GM12878 (cell line): ENCODE data around the gene ATP2C1.

Experiments
- CEBPB ChIP-seq, 2 experiments: fragments of 150-350 bp in 1 of 2; IDR thresholded peaks; 2 replicates each; pipeline ENCODE4 v1.6.1; 2012 to 2014; ENCODE audit warnings: low read depth in 2 of 2, low read length in 2 of 2, borderline replicate concordance in 1 of 2, inconsistent platforms in 1 of 2
- FOXM1 ChIP-seq: IDR thresholded peaks from 2 replicates; pipeline ENCODE4 v1.6.1; 2012; ENCODE audit warnings: low read depth, mild to moderate bottlenecking, inconsistent platforms, low read length, moderate library complexity
- POLR2A ChIP-seq: IDR thresholded peaks from 2 replicates; pipeline ENCODE4 v1.6.1; 2011; ENCODE audit warnings: low read depth, mild to moderate bottlenecking, low read length
- POLR2AphosphoS2 ChIP-seq: IDR thresholded peaks from 2 replicates; pipeline ENCODE4 v1.6.1; 2011; ENCODE audit warnings: low read depth, mild to moderate bottlenecking, low read length, improper control_type of control experiment, moderate library complexity
- POLR2AphosphoS5 ChIP-seq: IDR thresholded peaks from 2 replicates; pipeline ENCODE4 v1.6.1; 2011; ENCODE audit warnings: mild to moderate bottlenecking, low read length, inconsistent platforms
- SIN3A ChIP-seq: IDR thresholded peaks from 2 replicates; pipeline ENCODE4 v1.6.1; 2012; ENCODE audit warnings: low read depth, low read length, improper control_type of control experiment
- SIX5 ChIP-seq: IDR thresholded peaks from 2 replicates; pipeline ENCODE4 v1.6.1; 2011; ENCODE audit warnings: mild to moderate bottlenecking, low read depth, low read length, moderate library complexity; ENCODE audit not compliant: severe bottlenecking
- SP1 ChIP-seq: IDR thresholded peaks from one replicate; pipeline ENCODE4 v1.6.1; 2011; ENCODE audit warnings: low read depth, low read length
- YY1 ChIP-seq: IDR thresholded peaks from 2 replicates; pipeline ENCODE4 v1.6.1; 2011; ENCODE audit warnings: low read depth, mild to moderate bottlenecking, low read length
- TF ChIP-seq, protein P1 (sequence below), 3 experiments: IDR thresholded peaks in 2 of 3; conservative IDR thresholded peaks in 1 of 3; 2 replicates each; pipeline ENCODE4 v1.5.1; 2011; ENCODE audit warnings: low read depth in 3 of 3, low read length in 3 of 3, mild to moderate bottlenecking in 3 of 3, control low read depth in 2 of 3, moderate library complexity in 2 of 3, inconsistent platforms in 1 of 3, mixed read lengths in 1 of 3; ENCODE audit not compliant: control insufficient read depth in 2 of 3, insufficient read depth in 1 of 3; ENCODE audit errors: extremely low read depth in 1 of 3
- TF ChIP-seq, protein P2 (sequence below): IDR thresholded peaks from 2 replicates; pipeline ENCODE4 v1.6.1; 2011; ENCODE audit warnings: borderline replicate concordance, low read depth, mild to moderate bottlenecking, moderate library complexity, mixed read lengths, low read length; ENCODE audit not compliant: insufficient read depth; ENCODE audit errors: extremely low read length
- TF ChIP-seq, protein P3 (sequence below): IDR thresholded peaks from 2 replicates; pipeline ENCODE4 v1.6.1; 2012; ENCODE audit warnings: low read depth, low read length, improper control_type of control experiment
- TF ChIP-seq, protein P4 (sequence below): IDR thresholded peaks from 2 replicates; pipeline ENCODE4 v1.6.1; 2011; ENCODE audit warnings: mild to moderate bottlenecking, low read depth, low read length, moderate library complexity; ENCODE audit not compliant: insufficient replicate concordance

DNA sequence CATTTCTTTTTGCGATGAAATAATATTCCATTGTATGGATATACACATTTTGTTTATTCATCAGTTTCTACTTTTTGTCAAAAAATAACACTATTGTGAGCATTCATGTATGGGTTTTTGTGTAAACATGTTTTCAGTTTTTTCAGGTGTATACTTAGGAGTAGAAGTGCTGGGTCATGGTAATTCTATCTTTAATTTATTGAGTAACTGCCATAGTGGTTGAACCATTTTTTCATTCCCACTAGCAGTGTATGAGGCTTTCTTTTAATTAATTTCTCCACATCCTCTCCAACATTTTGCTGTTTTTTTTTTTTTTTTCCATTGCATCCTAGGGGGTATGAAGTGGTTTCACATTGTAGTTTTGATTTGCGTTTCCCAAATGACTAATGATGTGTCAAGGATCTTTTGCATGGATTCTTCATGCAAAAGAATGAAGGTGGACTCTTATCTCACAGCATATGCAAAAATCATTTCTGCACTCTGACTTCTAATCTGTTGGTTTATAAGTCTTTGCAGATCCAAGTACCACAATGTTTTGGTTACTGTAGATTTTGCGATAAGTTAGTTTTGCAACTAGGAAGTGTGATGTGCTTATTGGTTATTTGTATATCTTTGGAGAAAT, 12.6 kb downstream of the ATP2C1 start:
- TF ChIP-seq SIN3A (no peak), SP1 (no peak), POLR2A (no peak), POLR2AphosphoS2 (no peak), SIX5 (no peak), FOXM1 (no peak), POLR2AphosphoS5 (no peak), CEBPB (IDR thresholded peaks at IDR 0.05; ENCODE audit: borderline replicate concordance in 1 of 2, low read depth in 2 of 2, low read length in 2 of 2) (no peak), YY1 (no peak)
- TF ChIP-seq, protein P1, sequence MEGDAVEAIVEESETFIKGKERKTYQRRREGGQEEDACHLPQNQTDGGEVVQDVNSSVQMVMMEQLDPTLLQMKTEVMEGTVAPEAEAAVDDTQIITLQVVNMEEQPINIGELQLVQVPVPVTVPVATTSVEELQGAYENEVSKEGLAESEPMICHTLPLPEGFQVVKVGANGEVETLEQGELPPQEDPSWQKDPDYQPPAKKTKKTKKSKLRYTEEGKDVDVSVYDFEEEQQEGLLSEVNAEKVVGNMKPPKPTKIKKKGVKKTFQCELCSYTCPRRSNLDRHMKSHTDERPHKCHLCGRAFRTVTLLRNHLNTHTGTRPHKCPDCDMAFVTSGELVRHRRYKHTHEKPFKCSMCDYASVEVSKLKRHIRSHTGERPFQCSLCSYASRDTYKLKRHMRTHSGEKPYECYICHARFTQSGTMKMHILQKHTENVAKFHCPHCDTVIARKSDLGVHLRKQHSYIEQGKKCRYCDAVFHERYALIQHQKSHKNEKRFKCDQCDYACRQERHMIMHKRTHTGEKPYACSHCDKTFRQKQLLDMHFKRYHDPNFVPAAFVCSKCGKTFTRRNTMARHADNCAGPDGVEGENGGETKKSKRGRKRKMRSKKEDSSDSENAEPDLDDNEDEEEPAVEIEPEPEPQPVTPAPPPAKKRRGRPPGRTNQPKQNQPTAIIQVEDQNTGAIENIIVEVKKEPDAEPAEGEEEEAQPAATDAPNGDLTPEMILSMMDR (IDR thresholded peaks at IDR 0.05 in 2 of 3, conservative IDR thresholded peaks at IDR 0.05 in 1 of 3; ENCODE audit: control insufficient read depth in 2 of 3, extremely low read depth in 1 of 3, insufficient read depth in 1 of 3, low read depth in 3 of 3, low read length in 3 of 3), result no peak
- TF ChIP-seq, protein P2, sequence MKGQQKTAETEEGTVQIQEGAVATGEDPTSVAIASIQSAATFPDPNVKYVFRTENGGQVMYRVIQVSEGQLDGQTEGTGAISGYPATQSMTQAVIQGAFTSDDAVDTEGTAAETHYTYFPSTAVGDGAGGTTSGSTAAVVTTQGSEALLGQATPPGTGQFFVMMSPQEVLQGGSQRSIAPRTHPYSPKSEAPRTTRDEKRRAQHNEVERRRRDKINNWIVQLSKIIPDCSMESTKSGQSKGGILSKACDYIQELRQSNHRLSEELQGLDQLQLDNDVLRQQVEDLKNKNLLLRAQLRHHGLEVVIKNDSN, result no peak
- TF ChIP-seq, protein P3, sequence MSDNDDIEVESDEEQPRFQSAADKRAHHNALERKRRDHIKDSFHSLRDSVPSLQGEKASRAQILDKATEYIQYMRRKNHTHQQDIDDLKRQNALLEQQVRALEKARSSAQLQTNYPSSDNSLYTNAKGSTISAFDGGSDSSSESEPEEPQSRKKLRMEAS, result no peak
- TF ChIP-seq, protein P4, sequence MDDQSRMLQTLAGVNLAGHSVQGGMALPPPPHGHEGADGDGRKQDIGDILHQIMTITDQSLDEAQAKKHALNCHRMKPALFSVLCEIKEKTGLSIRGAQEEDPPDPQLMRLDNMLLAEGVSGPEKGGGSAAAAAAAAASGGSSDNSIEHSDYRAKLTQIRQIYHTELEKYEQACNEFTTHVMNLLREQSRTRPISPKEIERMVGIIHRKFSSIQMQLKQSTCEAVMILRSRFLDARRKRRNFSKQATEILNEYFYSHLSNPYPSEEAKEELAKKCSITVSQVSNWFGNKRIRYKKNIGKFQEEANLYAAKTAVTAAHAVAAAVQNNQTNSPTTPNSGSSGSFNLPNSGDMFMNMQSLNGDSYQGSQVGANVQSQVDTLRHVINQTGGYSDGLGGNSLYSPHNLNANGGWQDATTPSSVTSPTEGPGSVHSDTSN, result no peak
